Activated CD4-positive, alpha-beta T cell treated with anti-CD3 and anti-CD28 coated beads, Interleukin-2, amount 10 ng/mL, durations not matched to agents 24 days and 14 days (primary cell): ENCODE results near the gene ADM2. TPM values are rescaled to one million over a fixed set of nuclear protein-coding genes. Genes with fewer than 3 reads are reported as not detected.
"Not testable (repeated sequence)": the region's sequence is repeated elsewhere in the genome, so short reads cannot be mapped to it uniquely, and the experiment has no call there.

Experiments
- DNase-seq: peaks from one replicate; pipeline ENCODE4 v3.0.0; 2022
- H3K27ac Mint-ChIP-seq: one replicate; pipeline ENCODE4 v1.8.0; 2022; ENCODE audit warnings: mild to moderate bottlenecking, mixed read lengths
- H3K27me3 Mint-ChIP-seq: one replicate; pipeline ENCODE4 v1.8.0; 2022; ENCODE audit warnings: mixed read lengths
- H3K36me3 Mint-ChIP-seq: one replicate; pipeline ENCODE4 v1.8.0; 2022; ENCODE audit warnings: low read depth, mild to moderate bottlenecking, mixed read lengths
- H3K4me1 Mint-ChIP-seq: one replicate; pipeline ENCODE4 v1.8.0; 2021; ENCODE audit warnings: mixed read lengths
- H3K4me3 Mint-ChIP-seq: one replicate; pipeline ENCODE4 v1.8.0; 2022; ENCODE audit warnings: mild to moderate bottlenecking, moderate library complexity, mixed read lengths
- H3K9me3 Mint-ChIP-seq: one replicate; pipeline ENCODE4 v1.8.0; 2021; ENCODE audit warnings: mixed read lengths
- intact Hi-C: fragments of 100-400 bp; cut with micrococcal nuclease; formaldehyde crosslinking; loops from one replicate; pipeline ENCODE4 v1.15.1; 2023
- total RNA-seq: library from RNA; stranded (reverse); gene quantifications from 2 replicates; pipeline ENCODE4 v1.2.3, GENCODE V29; 2022

The ADM2 gene, protein sequence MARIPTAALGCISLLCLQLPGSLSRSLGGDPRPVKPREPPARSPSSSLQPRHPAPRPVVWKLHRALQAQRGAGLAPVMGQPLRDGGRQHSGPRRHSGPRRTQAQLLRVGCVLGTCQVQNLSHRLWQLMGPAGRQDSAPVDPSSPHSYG
- 3.0 and 3.2 TPM in 2 replicates for total RNA-seq

- peak; percentile 94 for DNase-seq
- no peaks in the 10 kb centered on the region for H3K9me3 Mint-ChIP-seq
- no peaks in the 10 kb centered on the region for H3K36me3 Mint-ChIP-seq
- H3K27me3 Mint-ChIP-seq, result peaks cover 19% of the 10 kb centered on the region
- intact Hi-C loops, result no loop called here
- H3K4me1 Mint-ChIP-seq, result peaks cover 7% of the 10 kb centered on the region
- H3K4me3 Mint-ChIP-seq, result peak within 1 kb of the TSS; percentile 80
- peak within 1 kb of the TSS; percentile 84 for H3K27ac Mint-ChIP-seq
Observed at GRCh38 chr22:50481440-50482106, at the start of gene ADM2. Gene ADM2 (plus strand): TSS chr22:50481543. CDS start chr22:50481848, 305 bp downstream.

GRCh38 chr22:50432131-50432876, 49.0 kb upstream of the ADM2 start:
- no peaks in the 10 kb centered on the region for H3K4me1 Mint-ChIP-seq
- H3K27ac Mint-ChIP-seq, result no peak overlapping the region
- peaks cover 37% of the 10 kb centered on the region for H3K36me3 Mint-ChIP-seq
- H3K27me3 Mint-ChIP-seq, result no peaks in the 10 kb centered on the region
- no peak overlapping the region for H3K4me3 Mint-ChIP-seq
- intact Hi-C loops, result no loop called here
- H3K9me3 Mint-ChIP-seq, result no peaks in the 10 kb centered on the region
- DNase-seq, result no peak

- H3K9me3 Mint-ChIP-seq, H3K27ac Mint-ChIP-seq, H3K27me3 Mint-ChIP-seq, DNase-seq, intact Hi-C loops, H3K4me3 Mint-ChIP-seq, H3K4me1 Mint-ChIP-seq: not testable (repeated sequence)
- peaks cover 36% of the 10 kb centered on the region for H3K36me3 Mint-ChIP-seq
Observed at GRCh38 chr22:50432877-50433510, 48.3 kb upstream of the ADM2 start.

- H3K36me3 Mint-ChIP-seq, result peaks cover 27% of the 10 kb centered on the region
- H3K27ac Mint-ChIP-seq, result no peak overlapping the region
- H3K27me3 Mint-ChIP-seq, result no peaks in the 10 kb centered on the region
- intact Hi-C loops, result no loop called here
- no peak for DNase-seq
- H3K9me3 Mint-ChIP-seq, result no peaks in the 10 kb centered on the region
- no peaks in the 10 kb centered on the region for H3K4me1 Mint-ChIP-seq
- no peak overlapping the region for H3K4me3 Mint-ChIP-seq
Observed at GRCh38 chr22:50434849-50435248, 46.5 kb upstream of the ADM2 start.

- no peak overlapping the region for H3K27ac Mint-ChIP-seq
Observed at GRCh38 chr22:50435291-50436014, 45.9 kb upstream of the ADM2 start.

DNA sequence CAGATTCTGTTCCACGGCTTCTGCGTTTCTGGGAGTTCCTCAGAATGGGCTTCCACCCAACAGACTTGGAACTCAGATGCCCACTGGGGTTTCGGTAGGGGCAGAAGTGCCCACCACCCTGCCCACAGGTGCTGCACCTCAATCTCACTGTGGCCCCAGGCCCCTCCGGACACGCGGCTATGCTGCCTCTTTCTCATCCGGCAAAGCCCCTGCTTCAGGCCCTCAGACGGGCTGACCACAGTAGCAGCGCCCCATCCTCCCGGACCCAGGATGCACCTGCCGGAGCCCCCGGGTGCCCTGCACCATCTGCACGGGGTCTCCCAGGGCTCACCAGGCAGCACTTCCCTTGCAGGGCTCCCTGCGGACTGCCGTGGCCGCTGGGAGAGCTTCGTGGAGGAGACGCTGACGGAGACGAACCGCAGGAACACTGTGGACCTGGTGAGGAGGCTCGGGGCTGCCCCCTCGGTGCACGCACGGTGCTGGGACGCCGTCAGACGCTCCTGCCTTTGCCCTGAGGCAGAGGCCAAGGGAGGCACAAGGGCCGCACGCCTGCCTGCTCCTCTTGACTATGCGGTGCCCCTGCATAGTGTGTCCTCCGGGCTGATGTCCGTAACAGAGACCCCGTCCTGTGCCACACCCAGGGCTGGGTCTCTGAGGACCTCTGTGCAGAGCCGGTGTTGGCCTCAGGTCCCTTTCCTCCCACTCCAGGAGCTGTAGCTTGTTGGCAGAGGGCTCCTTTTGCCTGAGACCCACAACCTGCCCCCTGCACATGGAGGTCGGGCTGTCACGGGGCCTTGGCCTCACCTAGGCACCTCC, 45.1 kb upstream of the ADM2 start:
- H3K27me3 Mint-ChIP-seq, result no peaks in the 10 kb centered on the region
- intact Hi-C loops, result no loop called here
- no peak overlapping the region for H3K4me3 Mint-ChIP-seq

More at GRCh38 chr22:50435291-50436014, 45.9 kb upstream of the ADM2 start:
- DNase-seq, result no peak
- Mint-ChIP-seq H3K4me3 (no peak overlapping the region), H3K4me1 (no peaks in the 10 kb centered on the region), H3K27me3 (no peaks in the 10 kb centered on the region), H3K36me3 (peaks cover 23% of the 10 kb centered on the region), H3K9me3 (no peaks in the 10 kb centered on the region)
- intact Hi-C loops, result no loop called here

DNA sequence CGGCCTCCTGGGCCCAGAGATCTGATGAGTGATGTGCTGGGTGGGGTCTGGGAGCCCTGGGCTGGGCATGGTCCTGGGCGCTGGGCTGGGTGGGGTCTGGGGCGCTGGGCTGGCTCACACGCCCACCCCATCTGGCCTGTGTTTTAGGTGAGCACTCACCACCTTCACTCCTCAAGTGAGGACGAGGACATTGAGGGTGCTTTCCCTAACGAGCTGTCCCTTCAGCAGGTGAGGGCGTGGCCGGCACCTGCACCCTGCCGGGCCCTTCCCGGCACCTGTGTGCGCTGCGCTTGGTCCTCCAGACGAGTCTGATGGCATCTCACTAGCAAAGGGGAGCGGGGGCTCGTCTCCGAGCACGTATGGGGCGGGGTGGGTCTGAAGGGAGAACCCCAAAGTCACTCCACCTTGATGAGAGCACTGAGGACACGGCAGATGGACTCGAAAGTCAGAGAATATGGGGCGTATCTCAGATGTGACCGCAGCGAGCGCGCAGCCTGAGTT, 44.5 kb upstream of the ADM2 start:
- Mint-ChIP-seq H3K27ac (no peak overlapping the region), H3K4me1 (no peaks in the 10 kb centered on the region), H3K4me3 (no peak overlapping the region), H3K27me3 (no peaks in the 10 kb centered on the region), H3K9me3 (no peaks in the 10 kb centered on the region), H3K36me3 (peaks cover 14% of the 10 kb centered on the region)
- no peak for DNase-seq
- intact Hi-C loops, result no loop called here

More for the DNA sequence above, 45.1 kb upstream of the ADM2 start:
- no peak for DNase-seq
- H3K9me3 Mint-ChIP-seq, result no peaks in the 10 kb centered on the region
- no peak overlapping the region for H3K27ac Mint-ChIP-seq
- no peaks in the 10 kb centered on the region for H3K4me1 Mint-ChIP-seq
- H3K36me3 Mint-ChIP-seq, result peaks cover 19% of the 10 kb centered on the region

DNA sequence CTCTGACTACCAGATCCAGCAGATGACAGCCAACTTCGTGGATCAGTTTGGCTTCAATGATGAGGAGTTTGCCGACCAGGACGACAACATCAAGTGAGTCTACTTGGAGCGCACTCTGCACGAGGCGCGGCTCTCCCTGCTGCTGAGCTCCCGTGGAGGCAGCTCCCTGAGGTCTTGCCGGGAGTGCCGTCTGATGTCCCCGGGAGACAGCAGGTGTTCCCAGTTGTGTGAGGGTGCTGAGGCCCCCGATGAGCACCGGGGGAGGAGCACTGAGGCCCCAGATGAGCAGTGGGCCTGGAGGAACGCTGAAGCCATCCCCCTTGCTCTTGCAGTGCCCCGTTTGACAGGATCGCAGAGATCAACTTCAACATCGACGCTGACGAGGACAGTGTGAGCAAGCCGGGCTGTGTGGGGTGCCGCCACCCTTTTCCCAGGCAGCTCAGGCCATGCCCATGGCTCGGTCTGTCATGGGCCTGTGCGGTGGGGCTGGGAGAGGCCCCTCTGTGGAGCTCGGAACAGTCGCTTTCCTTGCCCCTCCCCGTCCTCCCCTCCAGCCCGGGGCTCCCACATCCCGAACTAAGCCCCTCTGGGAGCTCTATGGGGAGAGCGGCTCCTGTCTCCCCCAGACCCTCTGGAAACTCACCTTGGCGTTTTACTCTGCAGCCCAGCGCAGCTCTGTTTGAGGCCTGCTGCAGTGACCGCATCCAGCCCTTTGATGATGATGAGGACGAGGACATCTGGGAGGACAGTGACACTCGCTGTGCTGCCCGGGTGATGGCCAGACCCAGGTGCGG, 43.6 kb upstream of the ADM2 start:
- Mint-ChIP-seq H3K36me3 (peaks cover 13% of the 10 kb centered on the region), H3K4me1 (no peaks in the 10 kb centered on the region), H3K27me3 (no peaks in the 10 kb centered on the region), H3K4me3 (no peak overlapping the region), H3K27ac (no peak overlapping the region), H3K9me3 (no peaks in the 10 kb centered on the region)
- intact Hi-C loops, result no loop called here
- no peak for DNase-seq

- Mint-ChIP-seq H3K27me3 (no peaks in the 10 kb centered on the region), H3K27ac (no peak overlapping the region), H3K9me3 (no peaks in the 10 kb centered on the region), H3K4me1 (no peaks in the 10 kb centered on the region), H3K4me3 (no peak overlapping the region), H3K36me3 (peaks cover 18% of the 10 kb centered on the region)
- intact Hi-C loops, result no loop called here
- DNase-seq, result no peak
Observed at GRCh38 chr22:50438305-50439275, 42.8 kb upstream of the ADM2 start.

- Mint-ChIP-seq H3K36me3 (peaks cover 18% of the 10 kb centered on the region), H3K27me3 (no peaks in the 10 kb centered on the region), H3K4me1 (no peaks in the 10 kb centered on the region), H3K4me3 (no peak overlapping the region), H3K9me3 (no peaks in the 10 kb centered on the region), H3K27ac (no peak overlapping the region)
- intact Hi-C loops, result no loop called here
- DNase-seq, result no peak
Observed at GRCh38 chr22:50439314-50439870, 42.0 kb upstream of the ADM2 start.

DNA sequence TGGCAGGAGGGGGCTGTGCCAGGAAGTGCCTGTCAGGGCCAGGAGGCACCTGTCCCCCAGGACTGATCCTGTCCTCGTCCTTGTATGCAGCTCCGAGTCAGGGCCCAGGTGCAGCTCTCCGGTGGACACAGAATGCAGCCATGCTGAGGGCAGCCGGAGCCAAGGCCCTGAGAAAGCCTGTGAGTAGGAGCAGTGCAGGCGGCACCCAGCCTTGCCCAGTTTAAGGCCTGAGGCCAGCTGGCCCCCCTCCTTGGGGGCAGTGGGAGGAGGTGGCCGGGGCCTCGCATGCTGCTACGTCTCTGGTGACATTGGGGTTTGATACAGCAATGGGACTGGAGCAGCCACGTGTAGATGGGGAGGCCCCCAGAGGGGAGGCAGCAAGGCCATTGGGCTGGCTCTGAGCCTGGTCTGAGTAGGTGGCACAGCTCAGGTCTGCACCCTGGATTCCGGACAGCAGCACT, 41.4 kb upstream of the ADM2 start:
- Mint-ChIP-seq H3K27ac (no peak overlapping the region), H3K4me1 (no peaks in the 10 kb centered on the region), H3K36me3 (peaks cover 20% of the 10 kb centered on the region), H3K9me3 (no peaks in the 10 kb centered on the region), H3K27me3 (no peaks in the 10 kb centered on the region), H3K4me3 (no peak overlapping the region)
- no peak for DNase-seq
- intact Hi-C loops, result no loop called here
